ENCODE measurements around the gene TSKU.
A peak's percentile ranks its signal among the peaks of the same experiment; 100 is the strongest.

The TSKU gene

DNA sequence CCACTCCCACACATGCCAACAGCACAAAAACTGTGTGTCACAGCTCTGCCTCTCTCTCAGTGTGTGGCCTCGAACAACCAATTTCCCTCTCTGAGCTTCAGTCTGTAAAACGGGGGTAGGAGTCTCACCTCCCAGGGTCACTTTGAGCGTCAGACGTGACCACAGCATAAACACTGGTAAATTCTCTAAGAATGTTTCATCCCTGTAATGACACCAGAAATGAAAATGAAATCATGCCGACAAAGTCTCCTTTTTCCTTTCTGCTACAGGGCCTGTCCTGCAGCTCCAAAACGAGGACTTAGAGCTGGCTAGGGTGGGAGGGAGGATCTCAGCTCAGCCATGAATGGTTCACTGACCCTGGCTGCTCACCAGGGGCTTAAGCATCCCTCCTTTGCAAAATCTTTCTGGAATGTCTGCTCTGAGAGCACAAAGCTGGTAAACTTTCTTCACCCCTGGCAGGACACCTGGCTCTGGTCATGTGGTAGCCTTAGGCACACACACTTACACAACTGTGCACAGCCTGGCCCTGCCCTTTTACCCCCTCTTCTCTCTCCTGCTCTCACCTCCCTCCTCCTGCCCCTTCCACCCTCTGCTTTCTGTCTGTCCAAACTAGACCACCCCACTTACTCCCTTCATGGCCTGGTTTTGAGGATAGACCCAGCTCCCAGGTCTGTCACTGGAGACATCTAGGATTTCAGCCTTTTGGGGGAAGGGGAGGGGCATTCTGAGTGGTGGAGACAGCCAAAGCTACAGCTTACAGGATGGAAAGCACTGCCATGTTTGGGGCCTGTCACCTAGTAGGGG is 12.3 kb upstream of the TSKU start:
- peak; percentile 72 for DNase-seq

GRCh38 chr11:76771446-76772099 is 11.6 kb upstream of the TSKU start:
- peak; percentile 79 for DNase-seq

DNA sequence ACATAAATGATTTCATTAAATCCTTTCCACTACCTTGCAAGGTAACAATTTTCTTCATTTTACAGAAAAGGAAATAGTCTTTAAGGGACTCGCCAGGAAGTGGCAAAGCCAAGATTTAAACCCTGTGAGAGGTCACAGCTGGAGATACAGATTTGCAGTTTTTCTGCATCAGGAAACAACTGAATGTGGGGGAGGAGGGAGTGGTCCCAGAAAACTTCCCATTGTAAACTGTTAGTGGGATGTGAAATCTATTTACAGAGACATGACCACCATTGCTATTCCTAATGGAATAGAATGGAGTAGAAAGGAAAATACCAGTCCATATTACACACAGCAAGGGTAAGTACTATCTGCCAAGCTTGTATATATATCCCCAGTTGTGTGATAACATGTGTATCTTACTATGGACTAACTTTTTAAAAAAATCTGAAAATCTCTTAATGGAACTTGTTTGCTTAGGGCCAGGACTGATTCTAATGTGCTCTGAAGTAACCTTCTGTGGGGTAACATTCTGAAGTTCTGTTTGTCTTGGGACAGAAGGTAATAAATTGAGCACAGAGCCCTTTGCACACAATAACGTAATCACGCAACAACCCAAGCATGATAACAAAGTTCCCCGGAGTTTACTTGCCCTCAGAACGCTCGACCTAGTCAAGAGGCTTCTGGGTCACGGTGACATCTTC is 10.9 kb upstream of the TSKU start:
- DNase-seq: no peak

DNA sequence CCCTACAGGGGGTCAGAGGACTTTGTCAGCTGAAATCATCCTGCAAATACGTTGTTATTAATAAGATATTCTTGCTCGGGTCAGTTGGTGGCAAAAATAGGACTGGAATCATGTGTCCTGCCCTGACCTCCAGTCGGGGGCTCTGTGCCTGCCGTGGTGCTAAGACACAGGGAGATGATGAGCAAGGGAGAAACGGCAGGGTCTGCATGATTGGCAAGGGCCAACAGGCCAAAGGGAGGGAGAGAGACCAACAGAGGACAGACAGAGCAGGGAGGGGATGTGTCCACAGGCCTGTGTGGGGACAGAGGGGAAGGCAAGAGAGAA is 10.4 kb upstream of the TSKU start:
- DNase-seq: no peak

GRCh38 chr11:76773921-76774361 is 9.2 kb upstream of the TSKU start:
- peak; percentile 85 for DNase-seq

DNA sequence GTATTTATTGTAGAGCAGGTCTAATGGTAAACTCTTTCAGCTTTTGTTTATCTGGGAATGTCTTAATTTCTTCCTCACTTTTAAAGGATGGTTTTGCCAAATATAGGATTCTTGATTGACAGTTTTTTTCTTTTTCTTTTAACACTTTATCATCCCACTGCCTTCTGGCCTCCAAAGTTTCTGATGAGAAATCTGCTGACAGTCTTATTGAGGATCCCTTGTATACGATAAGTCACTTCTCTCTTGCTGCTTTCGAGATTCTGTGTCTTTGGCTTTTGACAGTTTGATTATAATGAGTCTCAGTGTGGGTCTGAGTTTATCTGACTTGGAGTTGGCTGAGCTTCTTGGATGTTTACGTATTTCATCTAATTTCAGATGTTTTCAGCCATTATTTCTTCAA is 6.7 kb upstream of the TSKU start:
- no peak for DNase-seq

DNA sequence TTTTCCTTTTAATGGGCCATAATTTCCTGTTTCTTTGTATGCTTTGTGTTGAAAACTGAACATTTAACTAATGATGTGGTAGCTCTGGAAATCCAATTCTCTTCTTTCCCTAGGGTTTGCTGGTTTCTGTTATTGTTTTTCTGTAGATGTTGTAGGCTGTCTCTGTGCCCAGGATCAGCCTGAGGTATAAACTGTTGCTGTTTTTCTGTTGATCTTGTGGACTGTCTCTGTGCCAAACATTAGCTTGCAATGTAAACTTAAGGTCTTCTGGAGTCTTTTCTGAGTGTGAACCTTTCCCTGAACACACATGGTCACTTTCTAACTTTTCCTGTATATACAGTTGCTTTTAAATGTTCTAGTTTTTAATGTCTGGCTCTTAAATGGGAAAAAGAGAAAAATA is 5.9 kb upstream of the TSKU start:
- no peak for DNase-seq

GRCh38 chr11:76777876-76778275 is 5.3 kb upstream of the TSKU start:
- DNase-seq: no peak

- DNase-seq: no peak
These were observed 4.3 kb upstream of the TSKU start for GRCh38 chr11:76778874-76779273.

GRCh38 chr11:76781046-76781801 is 1.9 kb upstream of the TSKU start:
- DNase-seq: peak; percentile 66

DNA sequence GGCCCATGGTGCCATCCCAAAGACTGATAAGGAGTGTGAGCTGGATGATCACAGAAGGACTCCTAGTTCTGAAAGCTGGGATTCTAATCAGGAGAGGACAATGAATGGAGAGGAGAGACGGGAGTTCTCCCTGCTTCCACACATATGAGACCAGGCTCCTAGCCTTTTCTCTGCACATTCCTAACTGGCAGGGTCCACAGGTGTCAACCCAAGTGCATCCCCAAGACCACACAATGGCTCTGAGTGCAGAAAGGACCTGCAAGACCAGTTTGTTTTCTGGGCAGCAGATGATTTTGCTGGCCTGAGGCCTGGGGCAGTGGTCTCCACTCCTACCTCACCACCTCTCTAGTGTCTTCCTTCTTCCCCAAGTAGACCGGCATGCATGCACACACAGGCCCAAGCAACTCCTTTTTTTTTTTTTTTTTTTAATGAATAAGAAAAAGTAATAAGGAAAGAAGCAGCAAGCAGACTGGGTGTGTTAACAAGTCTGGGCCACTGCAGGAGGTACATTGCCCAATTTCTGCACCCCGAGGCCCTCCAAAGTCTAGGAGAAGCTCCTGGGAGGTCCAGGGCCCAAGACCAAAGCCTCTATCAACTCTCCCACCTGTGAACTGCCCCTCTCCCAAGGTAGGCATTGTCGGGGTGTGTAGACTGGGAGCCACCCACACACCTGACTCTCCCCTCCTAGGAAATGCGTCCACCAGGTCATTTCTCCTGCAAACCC is 1.2 kb upstream of the TSKU start:
- DNase-seq: peak; percentile 38

DNA sequence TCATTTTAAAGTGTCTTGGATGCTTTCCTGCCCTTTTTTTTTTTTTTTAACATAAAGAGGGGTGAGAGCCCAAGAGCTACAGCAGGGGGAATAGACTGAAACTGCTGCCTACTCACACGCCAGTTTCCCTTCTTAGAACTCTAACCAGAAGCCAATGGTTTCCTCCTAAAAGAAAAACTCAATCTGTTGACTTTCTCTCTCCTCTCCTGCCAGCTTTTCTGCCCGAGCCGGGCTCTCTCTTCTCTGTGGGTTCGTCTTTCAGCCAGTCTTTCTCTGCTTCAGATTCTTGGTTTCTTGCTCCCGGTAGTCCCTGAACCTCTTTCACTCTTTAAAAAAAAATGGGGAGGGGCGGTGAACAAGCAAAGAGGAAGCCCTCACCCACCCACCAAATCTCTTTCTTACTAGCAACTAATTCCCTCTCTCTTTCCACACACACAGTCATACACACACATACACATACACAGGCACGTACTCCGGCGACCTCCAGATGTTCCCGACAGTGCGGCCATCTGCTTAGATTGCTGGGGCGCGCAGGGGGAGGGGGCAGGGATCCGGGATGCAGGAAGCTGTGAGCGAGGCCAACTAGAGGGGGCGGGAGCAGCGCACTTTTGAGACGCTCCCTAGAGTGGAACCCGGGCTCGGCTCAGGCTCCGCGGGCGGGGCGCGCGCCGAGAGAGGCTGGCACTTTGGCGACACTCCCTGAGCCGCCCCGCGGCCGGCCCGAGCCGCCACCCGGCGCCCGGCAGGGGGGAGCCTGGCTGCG is 444 bp upstream of the TSKU start:
- peak; percentile 99 for DNase-seq

DNA sequence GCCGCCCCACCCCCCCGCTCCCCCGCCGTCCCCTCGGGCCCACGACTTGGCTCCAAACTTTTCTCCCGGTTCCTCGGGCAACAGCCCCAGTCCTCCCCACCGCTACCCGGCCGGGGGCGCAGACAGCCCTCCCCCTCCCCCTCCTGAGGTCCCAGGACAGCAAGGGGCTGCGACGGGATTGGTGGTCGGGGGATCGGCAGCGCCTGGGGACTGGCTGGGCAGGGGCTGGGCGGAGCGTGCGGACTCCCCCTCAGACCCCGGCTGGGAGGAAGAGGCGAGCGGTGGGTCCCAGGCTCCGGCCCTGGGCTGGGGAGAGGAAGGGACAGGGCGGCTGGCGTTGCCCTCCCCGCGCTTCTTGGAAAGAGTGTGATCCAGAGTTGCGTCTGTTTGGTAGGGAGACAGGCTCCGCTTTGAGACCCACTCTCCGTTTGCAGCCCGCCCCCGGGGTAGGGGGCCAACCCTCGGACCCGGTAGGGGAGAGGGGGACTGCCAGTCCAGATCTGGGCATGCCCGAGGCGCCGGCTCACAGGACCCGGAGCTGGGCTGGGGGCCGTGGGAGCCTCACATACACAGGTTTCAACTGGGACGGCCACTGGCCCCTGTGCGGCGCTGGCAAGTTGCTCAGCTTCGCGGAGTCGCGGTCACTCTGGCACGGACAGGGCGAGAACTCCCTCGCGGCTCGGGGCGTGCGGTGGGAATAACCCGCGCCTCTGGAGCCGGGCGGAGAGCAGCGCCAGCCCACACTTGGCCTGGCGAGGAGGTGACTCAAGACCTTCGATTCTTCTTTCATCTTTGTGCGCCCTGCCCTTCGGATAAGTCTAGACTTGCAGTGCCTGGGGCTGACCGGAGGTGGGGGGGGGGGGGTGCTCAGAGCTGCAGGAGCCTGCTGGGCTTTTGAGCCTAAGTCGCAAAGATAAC is 999 bp downstream of the TSKU start:
- peak; percentile 86 for DNase-seq

DNA sequence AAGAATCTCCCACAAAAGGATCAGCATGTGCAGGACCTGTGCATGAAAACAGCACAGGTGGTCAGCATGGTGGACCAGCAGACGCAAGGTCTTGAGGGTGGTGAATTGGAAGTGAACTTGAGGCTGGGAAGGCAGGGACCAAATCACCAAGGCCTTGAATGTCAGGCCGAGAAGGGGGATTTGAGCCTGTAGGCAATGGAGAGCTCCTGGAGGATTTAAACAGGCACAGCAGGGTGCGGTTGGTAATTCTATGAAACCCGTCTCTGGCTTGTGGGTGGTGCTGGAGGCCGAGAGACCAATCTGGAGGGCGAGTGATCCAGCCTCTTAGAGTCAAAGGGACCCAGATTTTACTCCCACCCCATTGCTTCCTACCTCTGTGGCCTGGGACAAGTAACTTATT is 2.4 kb downstream of the TSKU start:
- DNase-seq: peak; percentile 74

DNA sequence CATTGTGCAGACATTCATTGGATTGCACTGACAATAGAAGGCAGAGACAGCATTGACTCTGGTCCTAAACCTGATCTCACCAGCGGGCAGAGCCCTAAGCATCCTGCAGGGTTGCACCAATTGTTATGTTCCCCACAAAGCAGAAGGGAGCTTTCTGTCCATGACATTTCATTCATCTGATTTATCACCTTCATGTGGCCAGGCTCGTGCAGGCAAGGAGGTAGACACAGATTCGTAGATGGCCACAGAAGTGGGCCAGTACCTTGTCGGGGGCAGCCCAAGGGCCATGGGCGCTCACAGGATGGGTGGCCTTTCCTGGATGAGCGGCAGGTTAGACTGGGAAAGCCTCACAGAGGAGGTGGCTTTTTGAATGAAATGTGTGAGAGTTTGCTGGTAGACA is 2.9 kb downstream of the TSKU start:
- peak; percentile 33 for DNase-seq

DNA sequence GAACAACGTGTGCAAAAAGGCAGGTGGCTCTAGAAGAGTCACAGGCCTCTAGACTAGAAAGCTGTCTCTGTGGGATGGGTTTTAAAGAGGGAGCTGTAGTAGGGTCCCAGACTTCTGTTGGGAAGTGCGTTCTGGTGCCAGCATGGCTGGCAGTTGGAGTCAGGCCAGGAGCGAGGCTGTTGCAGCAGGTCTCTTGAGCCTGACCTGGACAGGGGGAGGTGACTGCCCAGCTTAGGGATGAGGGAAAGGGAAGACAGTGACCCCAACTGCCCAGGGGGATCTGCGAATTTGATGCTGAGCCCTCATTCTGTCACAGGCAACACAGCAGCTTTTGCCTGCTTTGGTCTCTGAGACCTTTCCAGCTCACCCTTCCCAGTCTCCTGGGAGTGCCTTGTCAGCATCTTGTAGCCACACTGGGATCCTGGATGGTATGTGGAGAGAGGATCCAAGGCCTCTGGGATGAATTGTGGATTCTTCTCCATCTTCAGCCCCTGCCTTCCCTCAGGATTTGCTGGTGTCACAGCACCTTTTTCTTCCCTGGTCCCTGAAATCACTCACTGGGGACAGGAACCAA is 3.4 kb downstream of the TSKU start:
- DNase-seq: no peak

DNA sequence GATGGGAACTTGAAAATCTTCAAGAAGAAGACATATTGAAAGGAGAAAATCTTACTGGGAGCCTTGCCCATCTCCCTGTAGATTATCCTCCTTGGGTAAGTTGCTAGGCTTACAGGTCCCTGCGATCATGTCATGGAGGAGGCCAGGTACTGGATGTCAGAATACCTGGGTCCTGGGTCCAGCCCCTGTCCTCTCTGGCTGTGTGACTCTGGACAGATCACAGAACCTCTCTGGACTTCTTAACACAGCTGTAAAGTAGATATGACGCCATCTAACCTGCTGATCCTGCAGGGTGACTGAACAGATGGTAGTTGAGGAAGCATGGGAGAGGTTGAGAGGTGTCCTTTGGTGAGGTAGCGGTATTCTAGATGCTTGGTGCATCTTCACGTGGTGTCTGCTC is 4.1 kb downstream of the TSKU start:
- DNase-seq: peak; percentile 29

- DNase-seq: peak; percentile 84
These were observed 4.9 kb downstream of the TSKU start for GRCh38 chr11:76787911-76788596.

- DNase-seq: peak; percentile 95
These were observed 5.7 kb downstream of the TSKU start for GRCh38 chr11:76788661-76789442.
